ENCODE results near the gene TMEM185A.

DNA sequence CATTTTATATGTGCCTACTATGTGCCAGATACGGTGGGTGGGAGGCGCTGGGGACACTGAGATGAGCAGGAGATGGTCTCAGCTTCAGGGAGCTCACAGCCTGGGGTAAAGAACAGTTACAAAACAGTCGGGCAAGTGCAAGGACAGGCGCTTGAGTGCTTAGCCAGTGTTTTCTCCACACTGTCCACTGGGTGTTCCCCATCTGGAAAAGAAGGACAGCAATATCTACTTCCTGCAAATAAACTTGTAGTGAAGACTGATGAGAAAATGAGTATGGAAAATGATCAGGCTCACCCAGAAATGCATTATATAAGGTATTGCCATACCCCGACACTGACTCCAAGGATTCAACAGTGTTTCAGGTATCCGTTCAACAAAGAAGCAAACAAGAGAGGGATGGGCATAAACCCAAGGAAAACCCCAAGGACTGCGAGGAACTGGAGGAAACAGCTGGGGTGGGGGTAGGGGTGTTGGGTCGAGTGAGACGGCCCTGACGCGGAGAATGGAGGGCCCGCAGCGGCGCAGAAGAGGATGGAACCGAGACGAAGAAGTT, 835 bp downstream of the TMEM185A start:
- TF ChIP-seq, protein P1, sequence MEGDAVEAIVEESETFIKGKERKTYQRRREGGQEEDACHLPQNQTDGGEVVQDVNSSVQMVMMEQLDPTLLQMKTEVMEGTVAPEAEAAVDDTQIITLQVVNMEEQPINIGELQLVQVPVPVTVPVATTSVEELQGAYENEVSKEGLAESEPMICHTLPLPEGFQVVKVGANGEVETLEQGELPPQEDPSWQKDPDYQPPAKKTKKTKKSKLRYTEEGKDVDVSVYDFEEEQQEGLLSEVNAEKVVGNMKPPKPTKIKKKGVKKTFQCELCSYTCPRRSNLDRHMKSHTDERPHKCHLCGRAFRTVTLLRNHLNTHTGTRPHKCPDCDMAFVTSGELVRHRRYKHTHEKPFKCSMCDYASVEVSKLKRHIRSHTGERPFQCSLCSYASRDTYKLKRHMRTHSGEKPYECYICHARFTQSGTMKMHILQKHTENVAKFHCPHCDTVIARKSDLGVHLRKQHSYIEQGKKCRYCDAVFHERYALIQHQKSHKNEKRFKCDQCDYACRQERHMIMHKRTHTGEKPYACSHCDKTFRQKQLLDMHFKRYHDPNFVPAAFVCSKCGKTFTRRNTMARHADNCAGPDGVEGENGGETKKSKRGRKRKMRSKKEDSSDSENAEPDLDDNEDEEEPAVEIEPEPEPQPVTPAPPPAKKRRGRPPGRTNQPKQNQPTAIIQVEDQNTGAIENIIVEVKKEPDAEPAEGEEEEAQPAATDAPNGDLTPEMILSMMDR (conservative IDR thresholded peaks at IDR 0.05 in 1 of 2, IDR thresholded peaks at IDR 0.05 in 1 of 2; ENCODE audit: low read depth in 1 of 2, low read length in 2 of 2), result peak in 1 of 2 donors; percentile 37
- no peak for TF ChIP-seq EZH2 (IDR thresholded peaks at IDR 0.05; ENCODE audit: low read length, missing control alignments)
